K562 (cell line): ENCODE measurements around the gene DMGDH. TPM values are rescaled to one million over a fixed set of nuclear protein-coding genes. Genes with fewer than 3 reads are reported as not detected.
A peak's percentile ranks its signal among the peaks of the same experiment; 100 is the strongest.

Source experiments
- ATF7 ChIP-seq: fragments of 450-650 bp; IDR thresholded peaks from 2 replicates; pipeline ENCODE4 v1.7.1; 2014; ENCODE audit warnings: mild to moderate bottlenecking, moderate library complexity
- CXXC5 ChIP-seq: fragments of 250-450 bp; sonication (Bioruptor Pico); IDR thresholded peaks from 2 replicates; pipeline ENCODE4 v1.8.0; 2022; ENCODE audit warnings: inconsistent platforms, mild to moderate bottlenecking, moderate library complexity
- DDX20 ChIP-seq: fragments of 450-650 bp; IDR thresholded peaks from 2 replicates; pipeline ENCODE4 v1.6.1; 2016; ENCODE audit warnings: missing genetic modification characterization, low read depth, mild to moderate bottlenecking, missing compliant biosample characterization, moderate library complexity
- GABPA ChIP-seq: fragments of 200-800 bp; sonication (Bioruptor generic); conservative IDR thresholded peaks from 2 replicates; pipeline ENCODE4 v1.6.1; 2016; ENCODE audit warnings: low read depth, missing genetic modification characterization, missing compliant biosample characterization
- HDAC3 ChIP-seq: fragments of 450-650 bp; IDR thresholded peaks from 2 replicates; pipeline ENCODE4 v1.6.1; 2018; ENCODE audit warnings: borderline replicate concordance, mild to moderate bottlenecking, moderate library complexity; ENCODE audit not compliant: partially characterized antibody
- HMBOX1 ChIP-seq: sonication (generic); IDR thresholded peaks from 2 replicates; pipeline ENCODE4 v1.6.1; 2016
- HOMEZ ChIP-seq: fragments of 250-450 bp; sonication (Bioruptor Pico); IDR thresholded peaks from 2 replicates; pipeline ENCODE4 v1.4.0; 2020; ENCODE audit warnings: mild to moderate bottlenecking, moderate library complexity
- KLF10 ChIP-seq: fragments of 250-450 bp; sonication (Bioruptor Pico); IDR thresholded peaks from 2 replicates; pipeline ENCODE4 v1.6.1; 2021; ENCODE audit warnings: matching md5 sums
- NCOA6 ChIP-seq: fragments of 450-650 bp; IDR thresholded peaks from 2 replicates; pipeline ENCODE4 v1.6.1; 2017; ENCODE audit warnings: mild to moderate bottlenecking
- NR4A1 ChIP-seq, 2 experiments: fragments of 250-450 bp in 1 of 2; fragments of 450-650 bp in 1 of 2; sonication (Bioruptor Pico) in 1 of 2; IDR thresholded peaks; 2 replicates each; pipeline versions ENCODE4 v1.4.0 to v1.6.1; 2016 to 2020; ENCODE audit warnings: mild to moderate bottlenecking in 2 of 2, missing compliant biosample characterization in 1 of 2, missing genetic modification characterization in 1 of 2, moderate library complexity in 1 of 2
- PML ChIP-seq: IDR thresholded peaks from 2 replicates; pipeline ENCODE4 v1.6.1; 2012; ENCODE audit warnings: low read length, inconsistent platforms
- RNF2 ChIP-seq: sonication (generic); IDR thresholded peaks from 2 replicates; pipeline ENCODE4 v1.6.1; 2016
- SPI1 ChIP-seq: IDR thresholded peaks from 2 replicates; pipeline ENCODE4 v1.6.1; 2011; ENCODE audit warnings: low read depth, low read length, control low read depth, borderline replicate concordance
- SRSF1 ChIP-seq: fragments of 200-400 bp; formaldehyde crosslinking; IDR thresholded peaks from 2 replicates; pipeline ENCODE4 v1.6.1; 2017; ENCODE audit warnings: mild to moderate bottlenecking, low read depth, low read length, moderate library complexity
- ZBTB34 ChIP-seq: fragments of 250-450 bp; sonication (Bioruptor Pico); IDR thresholded peaks from 2 replicates; pipeline ENCODE4 v1.8.0; 2021; ENCODE audit warnings: mild to moderate bottlenecking, moderate library complexity
- ZBTB9 ChIP-seq: fragments of 450-650 bp; formaldehyde crosslinking; IDR thresholded peaks from 2 replicates; pipeline ENCODE4 v1.4.0; 2020; ENCODE audit warnings: mild to moderate bottlenecking, moderate library complexity
- ZC3H11A ChIP-seq: IDR thresholded peaks from 2 replicates; pipeline ENCODE4 v1.6.1; 2012; ENCODE audit warnings: low read depth, low read length, improper control_type of control experiment
- ZNF398 ChIP-seq: fragments of 250-450 bp; sonication (Bioruptor Pico); IDR thresholded peaks from 2 replicates; pipeline ENCODE4 v1.8.0; 2021; ENCODE audit warnings: moderate library complexity, mild to moderate bottlenecking, inconsistent platforms
- ZNF764 ChIP-seq: fragments of 250-450 bp; sonication (Bioruptor Pico); IDR thresholded peaks from 2 replicates; pipeline ENCODE4 v1.4.0; 2020; ENCODE audit warnings: low read depth, mild to moderate bottlenecking, moderate library complexity
- polyA plus RNA-seq, 8 experiments: library from polyadenylated mRNA; depleted of rRNA in 4 of 8; stranded (reverse) in 5 of 8; unstranded in 3 of 8; fragments of >200 nt; fragmentation: Nextera tagmentation in 2 of 8; fragmentation: Illumina TruSeq in 1 of 8; extraction: Ambion mirVana in 2 of 8; extraction: Trizol in 1 of 8; gene quantifications; 2 replicates each; pipeline versions ENCODE4 v1.2.1 to v1.2.3, GENCODE V29; 2011 to 2014; ENCODE audit warnings: inconsistent platforms in 1 of 8, missing spikeins in 1 of 8
- total RNA-seq, 7 experiments: library from RNA; depleted of rRNA in 6 of 7; stranded (reverse); fragments of >200 nt in 6 of 7; fragmentation: Illumina TruSeq in 2 of 7; extraction: Trizol in 2 of 7; gene quantifications; 2 replicates each; pipeline versions ENCODE4 v1.2.1 to v1.2.3, GENCODE V29; 2011 to 2021; ENCODE audit warnings: low replicate concordance in 1 of 7

Gene DMGDH
- total and polyA plus RNA-seq, 9 of the 15 experiments (the other 6 are each of a cell fraction or from before 2014, with no cell fraction given) = 0.13 to 0.58 TPM; not detected in 7

- TF ChIP-seq HOMEZ (CRISPR knock-in tag) (no peak), HDAC3 (no peak), KLF10 (CRISPR knock-in tag) (no peak), SRSF1 (no peak), CXXC5 (CRISPR knock-in tag) (no peak), SPI1 (no peak), NR4A1 (CRISPR knock-in tag; IDR thresholded peaks at IDR 0.05) (no peak), NR4A1 (tag; IDR thresholded peaks at IDR 0.05) (no peak), ZBTB34 (CRISPR knock-in tag) (no peak), ZNF764 (CRISPR knock-in tag) (no peak), ZNF398 (no peak), HMBOX1 (peak; percentile 91), ZBTB9 (CRISPR knock-in tag) (no peak), NCOA6 (no peak), ZC3H11A (no peak), RNF2 (peak; percentile 35; the same call in 1 of the 2 replicates), DDX20 (tag) (no peak), GABPA (no peak), PML (no peak), ATF7 (no peak)
These were observed 40.3 kb upstream of the DMGDH start (continued) for GRCh38 chr5:79109527-79110492.
